ENCODE data around the gene SMIM29. TPM values are rescaled to one million over a fixed set of nuclear protein-coding genes. Genes with fewer than 3 reads are reported as not detected.
A peak's percentile ranks its signal among the peaks of the same experiment; 100 is the strongest.

The SMIM29 gene
- total and polyA plus RNA-seq, 9 donors, result 2.0 to 26.6 (median 17.8) TPM

- no peak for DNase-seq
- no peak for TF ChIP-seq CTCF (IDR thresholded peaks at IDR 0.05)
- no peak for TF ChIP-seq POLR2A (IDR thresholded peaks at IDR 0.05)
- Histone ChIP-seq H3K9me3 (no peaks in the 10 kb centered on the region), H3K27me3 (no peaks in the 10 kb centered on the region), H3K36me3 (no peaks in the 10 kb centered on the region), H3K4me3 (no peak overlapping the region), H3K27ac (no peak overlapping the region), H3K4me1 (ENCODE audit: insufficient read depth) (no peaks in the 10 kb centered on the region)
- intact Hi-C loops (cut with DNase I), result no loop called here
- WGBS, 3 donors, result 85 to 97% (median 94%) methylated on average over 5 of the region's 5 CpGs
Measured at GRCh38 chr6:34276191-34276590, 27.4 kb upstream of the SMIM29 start.

- H3K36me3 ChIP-seq, result no peaks in the 10 kb centered on the region
- no peaks in the 10 kb centered on the region for H3K9me3 ChIP-seq
- H3K4me3 ChIP-seq, result no peak overlapping the region
- intact Hi-C loops (cut with DNase I), result no loop called here
- TF ChIP-seq CTCF (IDR thresholded peaks at IDR 0.05) (no peak), EP300 (IDR thresholded peaks at IDR 0.05) (no peak), POLR2A (IDR thresholded peaks at IDR 0.05) (no peak)
- H3K27ac ChIP-seq, result no peak overlapping the region
- WGBS, 3 donors, result 94 to 98% (median 95%) methylated on average over 3 of the region's 3 CpGs
- no peak for DNase-seq
- H3K27me3 ChIP-seq, result no peaks in the 10 kb centered on the region
- H3K4me1 ChIP-seq (ENCODE audit: insufficient read depth), result no peaks in the 10 kb centered on the region
Measured at GRCh38 chr6:34275128-34275804, 26.5 kb upstream of the SMIM29 start.

GRCh38 chr6:34274129-34274528 lies 25.3 kb upstream of the SMIM29 start:
- Histone ChIP-seq H3K4me1 (ENCODE audit: insufficient read depth) (no peaks in the 10 kb centered on the region), H3K36me3 (no peaks in the 10 kb centered on the region), H3K27ac (no peak overlapping the region), H3K27me3 (no peaks in the 10 kb centered on the region), H3K9me3 (no peaks in the 10 kb centered on the region), H3K4me3 (no peak overlapping the region)
- intact Hi-C loops (cut with DNase I), result no loop called here
- 90 to 100% (median 94%) methylated on average over 1 of the region's 1 CpG for WGBS, 3 donors
- no peak for TF ChIP-seq CTCF (IDR thresholded peaks at IDR 0.05)
- no peak for TF ChIP-seq EP300 (IDR thresholded peaks at IDR 0.05)
- no peak for TF ChIP-seq POLR2A (IDR thresholded peaks at IDR 0.05)
- DNase-seq, result no peak

- intact Hi-C loops (cut with DNase I), result no loop called here
- DNase-seq, result peak in 1 of 5 donors; percentile 24
Measured at GRCh38 chr6:34273242-34273805, 24.5 kb upstream of the SMIM29 start.

More at GRCh38 chr6:34273242-34273805, 24.5 kb upstream of the SMIM29 start:
- Histone ChIP-seq H3K9me3 (no peaks in the 10 kb centered on the region), H3K4me1 (ENCODE audit: insufficient read depth) (no peaks in the 10 kb centered on the region), H3K4me3 (no peak overlapping the region), H3K27me3 (no peaks in the 10 kb centered on the region), H3K27ac (no peak overlapping the region), H3K36me3 (no peaks in the 10 kb centered on the region)
- no peak for TF ChIP-seq EP300 (IDR thresholded peaks at IDR 0.05)
- no peak for TF ChIP-seq CTCF (IDR thresholded peaks at IDR 0.05)
- TF ChIP-seq POLR2A (IDR thresholded peaks at IDR 0.05), result no peak
- 60 to 67% (median 60%) methylated on average over 3 of the region's 3 CpGs for WGBS, 3 donors
